ENCODE measurements around the gene CMIP.

Gene CMIP

GRCh38 chr16:81492965-81493754, 48.6 kb downstream of the CMIP start:
- no peaks in the 10 kb centered on the region for H3K27me3 ChIP-seq (ENCODE audit: control insufficient read depth, insufficient read depth, low read length)
- no peak overlapping the region for H3K9ac ChIP-seq (ENCODE audit: low read depth, low read length)
- peak overlapping the region; percentile 27 for H3K27ac ChIP-seq (ENCODE audit: low read depth, low read length)
- H3K36me3 ChIP-seq (ENCODE audit: control insufficient read depth, insufficient read depth, low read length) = no peaks in the 10 kb centered on the region
- H3K4me3 ChIP-seq (ENCODE audit: low read depth, low read length) = no peak overlapping the region
- H3K9me3 ChIP-seq (ENCODE audit: control insufficient read depth, insufficient read depth, low read length) = no peaks in the 10 kb centered on the region
- H3K4me1 ChIP-seq (ENCODE audit: control insufficient read depth, insufficient read depth, low read length) = 0 out of 2 replicates have a peak, but pooled peaks cover 2% of the 10 kb centered on the region

GRCh38 chr16:81493755-81494433, 49.3 kb downstream of the CMIP start:
- Histone ChIP-seq H3K4me3 (ENCODE audit: low read depth, low read length) (no peak overlapping the region), H3K27ac (ENCODE audit: low read depth, low read length) (peak overlapping the region; percentile 36), H3K36me3 (ENCODE audit: control insufficient read depth, insufficient read depth, low read length) (no peaks in the 10 kb centered on the region), H3K9ac (ENCODE audit: low read depth, low read length) (no peak overlapping the region), H3K4me1 (ENCODE audit: control insufficient read depth, insufficient read depth, low read length) (0 out of 2 replicates have a peak, but pooled peaks cover 4% of the 10 kb centered on the region), H3K9me3 (ENCODE audit: control insufficient read depth, insufficient read depth, low read length) (no peaks in the 10 kb centered on the region), H3K27me3 (ENCODE audit: control insufficient read depth, insufficient read depth, low read length) (no peaks in the 10 kb centered on the region)

DNA sequence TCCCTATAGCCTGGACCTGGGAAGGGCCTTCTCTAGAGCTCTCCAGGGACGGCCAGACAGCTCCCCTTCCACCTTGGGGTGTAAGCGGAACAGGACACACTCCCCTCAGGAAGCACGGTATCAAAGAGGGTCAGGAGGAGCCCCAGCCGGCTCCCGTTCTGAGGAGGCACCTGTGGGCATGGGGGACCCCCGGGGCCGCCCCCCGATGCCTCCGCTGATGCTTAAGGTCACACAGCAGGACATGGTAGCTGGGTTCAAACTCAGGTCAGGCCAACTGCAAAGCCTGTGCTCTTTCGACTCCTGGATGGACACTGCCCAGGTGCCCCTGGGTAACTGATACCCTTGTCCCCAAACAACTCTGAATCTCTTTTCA, 49.8 kb downstream of the CMIP start:
- Histone ChIP-seq H3K36me3 (ENCODE audit: control insufficient read depth, insufficient read depth, low read length) (no peaks in the 10 kb centered on the region), H3K27ac (ENCODE audit: low read depth, low read length) (no peak overlapping the region), H3K9me3 (ENCODE audit: control insufficient read depth, insufficient read depth, low read length) (no peaks in the 10 kb centered on the region), H3K4me1 (ENCODE audit: control insufficient read depth, insufficient read depth, low read length) (0 out of 2 replicates have a peak, but pooled peaks cover 9% of the 10 kb centered on the region), H3K27me3 (ENCODE audit: control insufficient read depth, insufficient read depth, low read length) (no peaks in the 10 kb centered on the region), H3K4me3 (ENCODE audit: low read depth, low read length) (no peak overlapping the region), H3K9ac (ENCODE audit: low read depth, low read length) (no peak overlapping the region)

DNA sequence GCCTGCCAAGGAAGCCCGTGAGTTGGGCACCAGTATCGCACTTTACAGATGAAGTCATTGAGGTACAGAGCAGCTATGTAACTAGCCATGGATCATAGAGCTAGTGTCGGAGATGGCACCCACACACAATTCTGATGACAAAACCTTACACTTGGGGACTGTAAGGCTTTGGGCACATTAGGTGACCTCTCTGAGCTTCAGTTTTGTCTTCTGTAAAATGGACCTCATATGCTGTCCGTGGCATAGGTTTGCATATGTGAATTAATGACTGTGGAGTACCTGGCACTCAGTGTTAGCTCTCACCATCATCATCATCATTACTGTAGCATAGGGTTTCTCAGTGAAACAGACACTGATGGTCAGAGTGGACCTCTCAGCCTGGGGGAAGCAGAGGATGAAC, 50.3 kb downstream of the CMIP start:
- Histone ChIP-seq H3K36me3 (ENCODE audit: control insufficient read depth, insufficient read depth, low read length) (no peaks in the 10 kb centered on the region), H3K27me3 (ENCODE audit: control insufficient read depth, insufficient read depth, low read length) (no peaks in the 10 kb centered on the region), H3K4me1 (ENCODE audit: control insufficient read depth, insufficient read depth, low read length) (0 out of 2 replicates have a peak, but pooled peaks cover 11% of the 10 kb centered on the region), H3K4me3 (ENCODE audit: low read depth, low read length) (no peak overlapping the region), H3K9ac (ENCODE audit: low read depth, low read length) (no peak overlapping the region), H3K27ac (ENCODE audit: low read depth, low read length) (no peak overlapping the region), H3K9me3 (ENCODE audit: control insufficient read depth, insufficient read depth, low read length) (no peaks in the 10 kb centered on the region)

- Histone ChIP-seq H3K9ac (ENCODE audit: low read depth, low read length) (no peak overlapping the region), H3K4me3 (ENCODE audit: low read depth, low read length) (no peak overlapping the region), H3K27me3 (ENCODE audit: control insufficient read depth, insufficient read depth, low read length) (no peaks in the 10 kb centered on the region), H3K4me1 (ENCODE audit: control insufficient read depth, insufficient read depth, low read length) (0 out of 2 replicates have a peak, but pooled peaks cover 11% of the 10 kb centered on the region), H3K36me3 (ENCODE audit: control insufficient read depth, insufficient read depth, low read length) (no peaks in the 10 kb centered on the region), H3K9me3 (ENCODE audit: control insufficient read depth, insufficient read depth, low read length) (no peaks in the 10 kb centered on the region), H3K27ac (ENCODE audit: low read depth, low read length) (no peak overlapping the region)
Observed at GRCh38 chr16:81495321-81496234, 51.0 kb downstream of the CMIP start.

- Histone ChIP-seq H3K4me1 (ENCODE audit: control insufficient read depth, insufficient read depth, low read length) (0 out of 2 replicates have a peak, but pooled peaks cover 11% of the 10 kb centered on the region), H3K9ac (ENCODE audit: low read depth, low read length) (no peak overlapping the region), H3K36me3 (ENCODE audit: control insufficient read depth, insufficient read depth, low read length) (no peaks in the 10 kb centered on the region), H3K4me3 (ENCODE audit: low read depth, low read length) (no peak overlapping the region), H3K27ac (ENCODE audit: low read depth, low read length) (no peak overlapping the region), H3K9me3 (ENCODE audit: control insufficient read depth, insufficient read depth, low read length) (no peaks in the 10 kb centered on the region), H3K27me3 (ENCODE audit: control insufficient read depth, insufficient read depth, low read length) (no peaks in the 10 kb centered on the region)
Observed at GRCh38 chr16:81496321-81496720, 51.7 kb downstream of the CMIP start.

- H3K9me3 ChIP-seq (ENCODE audit: control insufficient read depth, insufficient read depth, low read length) = no peaks in the 10 kb centered on the region
- H3K27ac ChIP-seq (ENCODE audit: low read depth, low read length) = no peak overlapping the region
- no peaks in the 10 kb centered on the region for H3K27me3 ChIP-seq (ENCODE audit: control insufficient read depth, insufficient read depth, low read length)
- H3K9ac ChIP-seq (ENCODE audit: low read depth, low read length) = no peak overlapping the region
- H3K36me3 ChIP-seq (ENCODE audit: control insufficient read depth, insufficient read depth, low read length) = no peaks in the 10 kb centered on the region
- H3K4me3 ChIP-seq (ENCODE audit: low read depth, low read length) = no peak overlapping the region
- 0 out of 2 replicates have a peak, but pooled peaks cover 11% of the 10 kb centered on the region for H3K4me1 ChIP-seq (ENCODE audit: control insufficient read depth, insufficient read depth, low read length)
Observed at GRCh38 chr16:81496742-81497141, 52.1 kb downstream of the CMIP start.

- no peaks in the 10 kb centered on the region for H3K27me3 ChIP-seq (ENCODE audit: control insufficient read depth, insufficient read depth, low read length)
- H3K27ac ChIP-seq (ENCODE audit: low read depth, low read length) = no peak overlapping the region
- H3K4me3 ChIP-seq (ENCODE audit: low read depth, low read length) = no peak overlapping the region
- peaks cover 8% of the 10 kb centered on the region; the same call in 1 of the 2 replicates for H3K4me1 ChIP-seq (ENCODE audit: control insufficient read depth, insufficient read depth, low read length)
- H3K36me3 ChIP-seq (ENCODE audit: control insufficient read depth, insufficient read depth, low read length) = no peaks in the 10 kb centered on the region
- no peaks in the 10 kb centered on the region for H3K9me3 ChIP-seq (ENCODE audit: control insufficient read depth, insufficient read depth, low read length)
- H3K9ac ChIP-seq (ENCODE audit: low read depth, low read length) = no peak overlapping the region
Observed at GRCh38 chr16:81497690-81498089, 53.1 kb downstream of the CMIP start.

GRCh38 chr16:81498351-81498750, 53.7 kb downstream of the CMIP start:
- Histone ChIP-seq H3K4me1 (ENCODE audit: control insufficient read depth, insufficient read depth, low read length) (peaks cover 8% of the 10 kb centered on the region; the same call in 1 of the 2 replicates), H3K27ac (ENCODE audit: low read depth, low read length) (no peak overlapping the region), H3K4me3 (ENCODE audit: low read depth, low read length) (no peak overlapping the region)

DNA sequence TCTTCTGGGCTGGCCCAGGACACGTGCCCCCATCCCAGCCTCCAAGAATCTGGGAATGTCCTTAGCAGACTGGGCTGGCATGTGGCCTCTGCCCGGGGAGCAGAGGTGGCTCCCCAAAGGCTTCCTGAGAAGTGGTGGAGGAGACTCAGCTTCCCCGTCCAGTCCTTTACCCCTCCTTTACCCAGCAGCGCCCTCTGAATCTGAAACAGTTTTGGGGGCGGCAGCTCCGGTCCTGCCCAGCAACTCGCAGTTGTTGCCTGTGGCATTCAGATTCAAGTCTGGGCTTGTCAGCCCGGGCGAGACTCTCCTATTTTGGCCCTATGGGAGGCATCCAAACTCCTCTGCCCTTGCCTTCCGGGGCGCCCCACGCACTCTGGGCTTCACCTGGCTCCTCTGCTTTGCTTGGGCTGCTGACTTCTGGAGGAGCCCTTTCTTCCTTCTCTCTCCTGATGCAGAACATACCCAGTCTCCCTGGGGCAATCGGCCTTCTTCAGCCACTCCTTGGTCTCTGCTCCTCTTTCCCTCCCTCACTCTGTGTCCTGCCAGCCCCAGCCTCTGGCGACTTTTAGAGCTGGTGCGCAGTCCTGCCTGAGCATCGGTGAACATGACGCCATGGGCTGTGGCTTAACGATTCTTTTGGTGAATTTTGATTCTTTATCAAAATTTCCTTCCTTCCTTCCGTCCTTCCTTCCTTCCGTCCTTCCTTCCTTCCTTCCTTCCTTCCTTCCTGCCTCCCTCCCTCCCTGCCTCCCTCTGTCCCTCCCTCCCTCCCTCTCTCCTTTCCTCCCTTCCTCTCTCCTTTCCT, 55.2 kb downstream of the CMIP start:
- Histone ChIP-seq H3K27ac (ENCODE audit: low read depth, low read length) (no peak overlapping the region), H3K4me1 (ENCODE audit: control insufficient read depth, insufficient read depth, low read length) (peaks cover 8% of the 10 kb centered on the region; the same call in 1 of the 2 replicates), H3K27me3 (ENCODE audit: control insufficient read depth, insufficient read depth, low read length) (no peaks in the 10 kb centered on the region), H3K9me3 (ENCODE audit: control insufficient read depth, insufficient read depth, low read length) (no peaks in the 10 kb centered on the region), H3K36me3 (ENCODE audit: control insufficient read depth, insufficient read depth, low read length) (no peaks in the 10 kb centered on the region), H3K9ac (ENCODE audit: low read depth, low read length) (no peak overlapping the region), H3K4me3 (ENCODE audit: low read depth, low read length) (no peak overlapping the region)

More at GRCh38 chr16:81498351-81498750, 53.7 kb downstream of the CMIP start:
- no peaks in the 10 kb centered on the region for H3K36me3 ChIP-seq (ENCODE audit: control insufficient read depth, insufficient read depth, low read length)
- no peak overlapping the region for H3K9ac ChIP-seq (ENCODE audit: low read depth, low read length)
- no peaks in the 10 kb centered on the region for H3K9me3 ChIP-seq (ENCODE audit: control insufficient read depth, insufficient read depth, low read length)
- H3K27me3 ChIP-seq (ENCODE audit: control insufficient read depth, insufficient read depth, low read length) = no peaks in the 10 kb centered on the region

Data from HUES48 (cell line).